ENCODE data around the gene TUBB.
"Not testable (repeated sequence)": the region's sequence is repeated elsewhere in the genome, so short reads cannot be mapped to it uniquely, and the experiment has no call there.

The TUBB gene

GRCh38 chr6:30717845-30718720 is 2.1 kb upstream of the TUBB start:
- in situ Hi-C loops (cut with HindIII; ENCODE audit: low sequenced_read_pairs) = not testable (repeated sequence)

- in situ Hi-C loops (cut with HindIII; ENCODE audit: low sequenced_read_pairs) = no loop called here
Measured at GRCh38 chr6:30719356-30719755, 796 bp upstream of the TUBB start.

GRCh38 chr6:30720738-30721197 is 616 bp downstream of the TUBB start:
- in situ Hi-C loops (cut with HindIII; ENCODE audit: low sequenced_read_pairs) = no loop called here

- in situ Hi-C loops (cut with HindIII; ENCODE audit: low sequenced_read_pairs) = no loop called here
Measured at GRCh38 chr6:30721198-30722024, 1.3 kb downstream of the TUBB start.

GRCh38 chr6:30722025-30722279 is 1.8 kb downstream of the TUBB start:
- in situ Hi-C loops (cut with HindIII; ENCODE audit: low sequenced_read_pairs) = not testable (repeated sequence)

- in situ Hi-C loops (cut with HindIII; ENCODE audit: low sequenced_read_pairs) = no loop called here
Measured at GRCh38 chr6:30722280-30723112, 2.3 kb downstream of the TUBB start.

- in situ Hi-C loops (cut with HindIII; ENCODE audit: low sequenced_read_pairs) = not testable (repeated sequence)
Measured at GRCh38 chr6:30723159-30723842, 3.1 kb downstream of the TUBB start.

GRCh38 chr6:30723843-30724741 is 3.9 kb downstream of the TUBB start:
- in situ Hi-C loops (cut with HindIII; ENCODE audit: low sequenced_read_pairs) = not testable (repeated sequence)

GRCh38 chr6:30724906-30725667 is 4.9 kb downstream of the TUBB start:
- in situ Hi-C loops (cut with HindIII; ENCODE audit: low sequenced_read_pairs) = loop anchor here (25.0 kb wide), 1 partner anchor 162 kb away; the partner anchor contains the start of gene DDR1

GRCh38 chr6:30725713-30726505 is 5.8 kb downstream of the TUBB start:
- in situ Hi-C loops (cut with HindIII; ENCODE audit: low sequenced_read_pairs) = loop anchor here (25.0 kb wide), 1 partner anchor 161 kb away; the partner anchor contains the start of gene DDR1

GRCh38 chr6:30726506-30727413 is 6.6 kb downstream of the TUBB start:
- in situ Hi-C loops (cut with HindIII; ENCODE audit: low sequenced_read_pairs) = loop anchor here (25.0 kb wide), 1 partner anchor 161 kb away; the partner anchor contains the start of gene DDR1

- in situ Hi-C loops (cut with HindIII; ENCODE audit: low sequenced_read_pairs) = loop anchor here (25.0 kb wide), 1 partner anchor 159 kb away; the partner anchor contains the start of gene DDR1
Measured at GRCh38 chr6:30727920-30728553, 7.9 kb downstream of the TUBB start.

- in situ Hi-C loops (cut with HindIII; ENCODE audit: low sequenced_read_pairs) = loop anchor here (25.0 kb wide), 1 partner anchor 156 kb away; the partner anchor contains the start of gene DDR1
Measured at GRCh38 chr6:30730601-30731435, 10.7 kb downstream of the TUBB start.

GRCh38 chr6:30732237-30732943 is 12.2 kb downstream of the TUBB start:
- in situ Hi-C loops (cut with HindIII; ENCODE audit: low sequenced_read_pairs) = loop anchor here (25.0 kb wide), 1 partner anchor 155 kb away; the partner anchor contains the start of gene DDR1
